Mesenchymal stem cell (in vitro differentiated cells and primary cell): ENCODE data around the gene EWSR1.

ENCODE experiments used
- DNase-seq: peaks from one replicate; pipeline ENCODE4 v3.0.0-alpha.2; 2013
- H2AFZ ChIP-seq: one replicate; pipeline ENCODE4 v1.6.1; 2013; ENCODE audit warnings: low read depth, mild to moderate bottlenecking, control low read depth, inconsistent platforms, low read length, moderate library complexity
- H2AK5ac ChIP-seq: 2 replicates; pipeline ENCODE4 v1.6.1; 2013; ENCODE audit warnings: low read length, moderate library complexity, mild to moderate bottlenecking, inconsistent platforms; ENCODE audit not compliant: severe bottlenecking
- H2BK120ac ChIP-seq: one replicate; pipeline ENCODE4 v1.6.1; 2013; ENCODE audit warnings: low read depth, mild to moderate bottlenecking, inconsistent platforms, low read length, moderate library complexity
- H2BK12ac ChIP-seq, 2 experiments: one replicate each; pipeline ENCODE4 v1.6.1; 2013; ENCODE audit warnings: inconsistent platforms in 2 of 2, low read length in 2 of 2, mild to moderate bottlenecking in 2 of 2, moderate library complexity in 2 of 2, control low read depth in 1 of 2
- H2BK15ac ChIP-seq: one replicate; pipeline ENCODE4 v1.6.1; 2013; ENCODE audit warnings: mild to moderate bottlenecking, low read depth, inconsistent platforms; ENCODE audit not compliant: poor library complexity, severe bottlenecking
- H2BK5ac ChIP-seq: 2 replicates; pipeline ENCODE4 v1.6.1; 2013; ENCODE audit warnings: low read depth, mild to moderate bottlenecking, low read length, control low read depth, inconsistent platforms; ENCODE audit not compliant: poor library complexity, severe bottlenecking
- H3K14ac ChIP-seq, 2 experiments: one replicate each; pipeline ENCODE4 v1.6.1; 2013; ENCODE audit warnings: inconsistent platforms in 2 of 2, low read length in 2 of 2, control low read depth in 1 of 2, mild to moderate bottlenecking in 1 of 2, moderate library complexity in 1 of 2
- H3K18ac ChIP-seq, 2 experiments: one replicate each; pipeline ENCODE4 v1.6.1; 2013; ENCODE audit warnings: inconsistent platforms in 2 of 2, low read length in 2 of 2, control low read depth in 1 of 2, low read depth in 1 of 2, mild to moderate bottlenecking in 1 of 2
- H3K23ac ChIP-seq, 2 experiments: one replicate each; pipeline ENCODE4 v1.6.1; 2013; ENCODE audit warnings: inconsistent platforms in 2 of 2, low read length in 2 of 2, mild to moderate bottlenecking in 2 of 2, moderate library complexity in 2 of 2, control low read depth in 1 of 2
- H3K27ac ChIP-seq: 2 replicates; pipeline ENCODE4 v1.5.1; 2013; ENCODE audit warnings: mild to moderate bottlenecking, moderate library complexity, low read length, control low read depth, inconsistent platforms; ENCODE audit not compliant: poor library complexity, severe bottlenecking
- H3K27me3 ChIP-seq, 2 experiments: 2 replicates each; pipeline versions ENCODE4 v1.6.1 to v1.7.0; 2013; ENCODE audit warnings: low read length in 2 of 2, mild to moderate bottlenecking in 2 of 2, moderate library complexity in 2 of 2, control low read depth in 1 of 2, inconsistent platforms in 1 of 2; ENCODE audit not compliant: control insufficient read depth in 1 of 2, insufficient read depth in 1 of 2
- H3K36me3 ChIP-seq, 2 experiments: 2 replicates each; pipeline versions ENCODE4 v1.6.1 to v1.7.0; 2013; ENCODE audit warnings: low read length in 2 of 2, control low read depth in 1 of 2, inconsistent platforms in 1 of 2, low read depth in 1 of 2, mild to moderate bottlenecking in 1 of 2; ENCODE audit not compliant: insufficient read depth in 2 of 2, control insufficient read depth in 1 of 2
- H3K4ac ChIP-seq, 2 experiments: one replicate each; pipeline ENCODE4 v1.6.1; 2013; ENCODE audit warnings: inconsistent platforms in 2 of 2, low read length in 2 of 2, mild to moderate bottlenecking in 2 of 2, moderate library complexity in 2 of 2, control low read depth in 1 of 2, low read depth in 1 of 2
- H3K4me1 ChIP-seq: 2 replicates; pipeline ENCODE4 v1.6.1; 2013; ENCODE audit warnings: low read depth, low read length, control low read depth; ENCODE audit not compliant: control insufficient read depth, insufficient read depth
- H3K4me2 ChIP-seq: 2 replicates; pipeline ENCODE4 v1.6.1; 2013; ENCODE audit warnings: low read length, mild to moderate bottlenecking, inconsistent platforms; ENCODE audit not compliant: poor library complexity, severe bottlenecking
- H3K4me3 ChIP-seq, 2 experiments: 2 replicates each; pipeline versions ENCODE4 v1.5.1 to v1.7.0; 2013; ENCODE audit warnings: low read length in 2 of 2, mild to moderate bottlenecking in 2 of 2, control low read depth in 1 of 2, low read depth in 1 of 2; ENCODE audit not compliant: insufficient read depth in 1 of 2
- H3K79me1 ChIP-seq: replicated peaks from 2 replicates; pipeline ENCODE4 v1.6.1; 2013; ENCODE audit warnings: mild to moderate bottlenecking, control low read depth, low read length, inconsistent platforms; ENCODE audit not compliant: poor library complexity, severe bottlenecking
- H3K9ac ChIP-seq: 2 replicates; pipeline ENCODE4 v1.7.0; 2013; ENCODE audit warnings: mild to moderate bottlenecking, low read length, moderate library complexity
- H3K9me3 ChIP-seq: 2 replicates; pipeline ENCODE4 v1.7.0; 2013; ENCODE audit warnings: mild to moderate bottlenecking, low read length; ENCODE audit not compliant: control insufficient read depth
- H4K8ac ChIP-seq: one replicate; pipeline ENCODE4 v1.6.1; 2013; ENCODE audit warnings: inconsistent platforms, mild to moderate bottlenecking, low read length, moderate library complexity
- H4K91ac ChIP-seq: one replicate; pipeline ENCODE4 v1.6.1; 2013; ENCODE audit warnings: mild to moderate bottlenecking, low read length, inconsistent platforms
- WGBS: methylation state at CpG from one replicate; pipeline ENCODE4 v1.1.7; 2013; ENCODE audit warnings: mixed read lengths; 5-methylcytosine and 5-hydroxymethylcytosine counted together

The EWSR1 gene

DNA sequence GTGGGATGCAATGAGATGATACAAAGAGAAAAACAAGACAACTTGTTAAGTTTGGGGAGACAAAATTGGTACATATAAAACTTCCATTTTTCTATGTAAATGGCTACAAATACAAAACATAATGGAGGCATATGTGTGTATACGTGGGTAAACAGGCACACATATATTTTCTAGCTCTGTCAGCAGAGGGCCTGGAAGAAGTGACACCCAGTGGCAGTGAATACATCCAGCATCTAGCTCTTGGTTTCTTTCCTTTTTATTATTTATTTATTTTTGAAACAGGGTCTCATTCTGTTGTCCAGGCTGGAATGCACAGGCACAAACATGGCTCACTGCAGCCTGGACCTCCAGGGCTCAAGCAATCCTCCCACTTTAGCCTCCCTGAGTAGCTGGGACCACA lies 52.5 kb downstream of the EWSR1 start:
- WGBS: no CpG with 5 or more reads among the region's 1 CpG
- DNase-seq: peak; percentile 47
- no peak overlapping the region for H3K23ac ChIP-seq
- H3K9ac ChIP-seq: no peak overlapping the region
- H2AK5ac ChIP-seq: no peak overlapping the region
- H4K91ac ChIP-seq: no peak overlapping the region
- H3K4me1 ChIP-seq: peaks cover 3% of the 10 kb centered on the region
- H2BK5ac ChIP-seq: no peak overlapping the region
- H3K18ac ChIP-seq: no peak overlapping the region
- no peak overlapping the region for H2BK15ac ChIP-seq
- no peak overlapping the region for H3K27ac ChIP-seq
- peaks cover 17 to 18% of the 10 kb centered on the region in 2 experiments for H3K27me3 ChIP-seq
- H3K4me3 ChIP-seq: no peak overlapping the region
- H3K9me3 ChIP-seq: no peaks in the 10 kb centered on the region
- H3K79me1 ChIP-seq: no peaks in the 10 kb centered on the region
- no peak overlapping the region for H4K8ac ChIP-seq
- no peak overlapping the region for H3K14ac ChIP-seq
- no peak overlapping the region for H3K4me2 ChIP-seq
- peaks cover 0 to 3% of the 10 kb centered on the region in 2 experiments for H3K36me3 ChIP-seq
- H2AFZ ChIP-seq: no peak overlapping the region
- no peak overlapping the region for H2BK120ac ChIP-seq
- H2BK12ac ChIP-seq: no peak overlapping the region
- H3K4ac ChIP-seq: no peak overlapping the region

DNA sequence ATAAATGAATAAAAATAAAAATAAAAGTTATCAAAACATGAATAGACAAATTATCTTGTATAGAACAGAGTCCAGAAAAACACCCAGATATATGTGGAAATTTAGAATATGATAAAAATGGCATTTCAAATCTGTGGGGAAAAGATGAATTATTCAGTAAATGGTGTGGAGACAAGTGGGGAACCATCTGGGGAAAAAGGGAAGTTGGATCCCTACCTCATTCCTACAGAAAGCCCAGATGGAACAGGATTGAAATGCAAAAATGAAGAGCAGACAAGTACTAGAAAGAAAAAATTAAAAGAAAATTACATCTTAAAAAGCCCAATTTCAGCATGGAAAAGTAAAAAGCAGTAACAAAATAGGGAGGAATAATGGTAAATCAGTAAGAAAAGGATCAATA lies 55.6 kb downstream of the EWSR1 start:
- Histone ChIP-seq H3K4me3 (no peak overlapping the region), H3K9me3 (no peaks in the 10 kb centered on the region), H3K4me1 (peaks cover under 1% of the 10 kb centered on the region), H2BK120ac (no peak overlapping the region), H3K27ac (no peak overlapping the region), H3K9ac (no peak overlapping the region), H3K36me3 (peaks cover 20 to 30% of the 10 kb centered on the region in 2 experiments), H3K23ac (no peak overlapping the region), H2AFZ (no peak overlapping the region), H2AK5ac (no peak overlapping the region), H3K79me1 (no peaks in the 10 kb centered on the region), H3K14ac (no peak overlapping the region), H2BK15ac (no peak overlapping the region), H4K8ac (no peak overlapping the region), H3K18ac (no peak overlapping the region), H4K91ac (no peak overlapping the region), H3K4ac (no peak overlapping the region), H3K27me3 (no peaks in the 10 kb centered on the region), H2BK5ac (no peak overlapping the region), H2BK12ac (no peak overlapping the region), H3K4me2 (no peak overlapping the region)
- no peak for DNase-seq

DNA sequence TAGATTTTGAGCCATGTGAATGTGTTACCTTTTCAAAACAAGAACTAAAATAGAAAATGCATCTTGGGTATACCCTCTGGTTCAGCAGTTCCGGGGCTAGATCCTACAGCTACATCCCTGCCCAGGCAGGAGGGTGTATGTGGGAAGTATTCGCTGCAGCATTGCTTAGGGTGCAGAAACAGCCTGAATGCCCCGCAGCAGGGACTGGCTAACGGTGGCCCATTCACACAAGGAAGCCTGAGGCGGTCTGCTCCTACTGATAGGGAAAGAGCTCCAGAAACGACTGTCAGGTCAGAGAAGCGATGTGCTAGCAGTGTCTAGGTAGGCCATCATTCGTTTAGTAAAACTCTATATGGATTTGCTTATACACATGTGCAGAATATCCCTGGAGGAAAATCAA lies 57.3 kb downstream of the EWSR1 start:
- Histone ChIP-seq H3K4me2 (no peak overlapping the region), H2BK12ac (no peak overlapping the region), H3K23ac (no peak overlapping the region), H2BK5ac (no peak overlapping the region), H4K91ac (no peak overlapping the region), H2BK120ac (no peak overlapping the region), H2AK5ac (no peak overlapping the region), H3K18ac (no peak overlapping the region), H3K9ac (no peak overlapping the region), H3K4ac (no peak overlapping the region), H3K79me1 (no peaks in the 10 kb centered on the region), H3K9me3 (no peaks in the 10 kb centered on the region), H3K27ac (no peak overlapping the region), H3K27me3 (no peaks in the 10 kb centered on the region), H3K4me1 (peaks cover 15% of the 10 kb centered on the region), H4K8ac (no peak overlapping the region), H2AFZ (no peak overlapping the region), H2BK15ac (no peak overlapping the region), H3K36me3 (peaks cover 24 to 47% of the 10 kb centered on the region in 2 experiments), H3K4me3 (no peak overlapping the region), H3K14ac (no peak overlapping the region)
- 86% methylated on average over 8 of the region's 8 CpGs for WGBS
- no peak for DNase-seq

DNA sequence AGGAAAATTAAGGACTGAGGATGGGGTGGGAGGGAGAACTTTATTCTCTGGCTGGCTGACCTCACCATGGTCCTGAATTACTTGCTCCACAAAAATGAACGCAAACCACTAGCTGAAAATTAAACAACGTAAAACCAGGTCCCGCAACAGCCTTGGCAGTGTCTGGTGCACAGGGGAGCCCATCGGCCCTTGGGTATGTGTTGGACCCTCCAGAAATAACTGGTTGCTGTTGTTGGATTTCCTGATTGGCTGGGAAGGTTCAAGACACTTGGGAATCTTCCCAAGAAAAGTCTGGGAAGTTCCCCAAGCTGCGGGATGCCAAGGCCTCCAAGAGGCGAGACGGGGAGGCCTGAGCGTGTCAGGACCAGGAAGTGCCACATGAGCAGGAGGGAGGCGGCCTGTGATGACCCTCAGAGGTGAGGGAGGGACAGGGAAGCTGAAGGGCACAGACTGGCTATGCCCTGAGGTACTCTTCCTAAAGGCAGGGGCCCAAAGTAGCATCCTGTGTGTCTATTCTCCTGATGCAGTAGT lies 57.8 kb downstream of the EWSR1 start:
- no peaks in the 10 kb centered on the region for H3K27me3 ChIP-seq
- H3K4ac ChIP-seq: no peak overlapping the region
- no peak overlapping the region for H3K4me3 ChIP-seq
- H3K79me1 ChIP-seq: no peaks in the 10 kb centered on the region
- H3K4me1 ChIP-seq: peaks cover 19% of the 10 kb centered on the region
- no peak overlapping the region for H3K14ac ChIP-seq
- H3K23ac ChIP-seq: no peak overlapping the region
- no peak overlapping the region for H2BK120ac ChIP-seq
- H2AK5ac ChIP-seq: no peak overlapping the region
- H3K36me3 ChIP-seq: peaks cover 24 to 52% of the 10 kb centered on the region in 2 experiments
- no peak overlapping the region for H3K18ac ChIP-seq
- H4K91ac ChIP-seq: no peak overlapping the region
- no peaks in the 10 kb centered on the region for H3K9me3 ChIP-seq
- H2BK5ac ChIP-seq: no peak overlapping the region
- no peak for DNase-seq
- no peak overlapping the region for H4K8ac ChIP-seq
- no peak overlapping the region for H3K4me2 ChIP-seq
- 96% methylated on average over 9 of the region's 9 CpGs for WGBS
- H2BK12ac ChIP-seq: no peak overlapping the region
- H2AFZ ChIP-seq: no peak overlapping the region
- no peak overlapping the region for H3K9ac ChIP-seq
- H2BK15ac ChIP-seq: no peak overlapping the region
- no peak overlapping the region for H3K27ac ChIP-seq
